ENCODE measurements around the gene TET3. TPM values are rescaled to one million over a fixed set of nuclear protein-coding genes. Genes with fewer than 3 reads are reported as not detected.

Gene TET3
- total RNA-seq, 1 donor from 2014 or later = 22.7 TPM

GRCh38 chr2:73999881-74000597 lies 15.3 kb downstream of the TET3 start:
- H3K4me1 ChIP-seq = peaks cover 0 to 21% of the 10 kb centered on the region in 2 donors

DNA sequence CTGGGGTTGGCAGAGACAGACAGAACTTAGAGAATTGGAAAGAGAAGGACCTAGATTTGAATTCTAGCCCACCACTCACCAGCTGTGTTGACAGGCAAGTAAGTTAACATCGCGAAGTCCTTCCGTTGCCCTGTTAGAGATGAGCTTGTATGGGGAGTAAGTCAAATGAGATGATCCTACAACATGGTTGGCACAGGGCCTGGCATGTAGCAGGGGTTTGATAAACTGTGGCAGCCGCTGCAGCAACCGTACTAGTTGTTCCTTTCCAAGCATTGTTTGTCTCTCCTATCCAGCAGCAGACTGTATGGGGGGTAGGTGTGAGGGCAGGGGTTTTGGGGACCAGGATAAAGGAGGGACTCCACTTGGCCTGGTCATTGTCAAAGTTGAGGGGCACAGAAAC lies 16.0 kb downstream of the TET3 start:
- intact Hi-C loops (cut with DNase I) = loop anchor here (5.0 kb wide), 1 partner anchor 122 kb away; no protein-coding TSS in a partner anchor
- H3K4me3 ChIP-seq = no peak overlapping the region
- no peak for DNase-seq (ENCODE audit: low spot score in 2 of 2)
- no peaks in the 10 kb centered on the region for H3K36me3 ChIP-seq
- H3K27me3 ChIP-seq = no peaks in the 10 kb centered on the region
- H3K27ac ChIP-seq = no peak overlapping the region
- peaks cover 0 to 21% of the 10 kb centered on the region in 2 donors for H3K4me1 ChIP-seq
- TF ChIP-seq, protein P1, sequence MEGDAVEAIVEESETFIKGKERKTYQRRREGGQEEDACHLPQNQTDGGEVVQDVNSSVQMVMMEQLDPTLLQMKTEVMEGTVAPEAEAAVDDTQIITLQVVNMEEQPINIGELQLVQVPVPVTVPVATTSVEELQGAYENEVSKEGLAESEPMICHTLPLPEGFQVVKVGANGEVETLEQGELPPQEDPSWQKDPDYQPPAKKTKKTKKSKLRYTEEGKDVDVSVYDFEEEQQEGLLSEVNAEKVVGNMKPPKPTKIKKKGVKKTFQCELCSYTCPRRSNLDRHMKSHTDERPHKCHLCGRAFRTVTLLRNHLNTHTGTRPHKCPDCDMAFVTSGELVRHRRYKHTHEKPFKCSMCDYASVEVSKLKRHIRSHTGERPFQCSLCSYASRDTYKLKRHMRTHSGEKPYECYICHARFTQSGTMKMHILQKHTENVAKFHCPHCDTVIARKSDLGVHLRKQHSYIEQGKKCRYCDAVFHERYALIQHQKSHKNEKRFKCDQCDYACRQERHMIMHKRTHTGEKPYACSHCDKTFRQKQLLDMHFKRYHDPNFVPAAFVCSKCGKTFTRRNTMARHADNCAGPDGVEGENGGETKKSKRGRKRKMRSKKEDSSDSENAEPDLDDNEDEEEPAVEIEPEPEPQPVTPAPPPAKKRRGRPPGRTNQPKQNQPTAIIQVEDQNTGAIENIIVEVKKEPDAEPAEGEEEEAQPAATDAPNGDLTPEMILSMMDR (IDR thresholded peaks at IDR 0.05) = no peak
- no peaks in the 10 kb centered on the region for H3K9me3 ChIP-seq

More at GRCh38 chr2:73999881-74000597, 15.3 kb downstream of the TET3 start:
- DNase-seq (ENCODE audit: low spot score in 2 of 2) = no peak
- intact Hi-C loops (cut with DNase I) = loop anchor here (5.0 kb wide), 1 partner anchor 122 kb away; no protein-coding TSS in a partner anchor
- no peak overlapping the region for H3K27ac ChIP-seq
- H3K27me3 ChIP-seq = no peaks in the 10 kb centered on the region
- no peak overlapping the region for H3K4me3 ChIP-seq
- TF ChIP-seq, protein P1 (IDR thresholded peaks at IDR 0.05) = no peak
- H3K9me3 ChIP-seq = no peaks in the 10 kb centered on the region
- H3K36me3 ChIP-seq = no peaks in the 10 kb centered on the region

- Histone ChIP-seq H3K4me3 (no peak overlapping the region), H3K27me3 (no peaks in the 10 kb centered on the region), H3K4me1 (peaks cover 0 to 21% of the 10 kb centered on the region in 2 donors), H3K36me3 (no peaks in the 10 kb centered on the region), H3K27ac (no peak overlapping the region), H3K9me3 (no peaks in the 10 kb centered on the region)
- TF ChIP-seq, protein P1 (IDR thresholded peaks at IDR 0.05) = no peak
- no peak for DNase-seq (ENCODE audit: low spot score in 2 of 2)
- intact Hi-C loops (cut with DNase I) = loop anchor here (5.0 kb wide), 1 partner anchor 121 kb away; no protein-coding TSS in a partner anchor
Measured at GRCh38 chr2:74001121-74001520, 16.4 kb downstream of the TET3 start.

DNA sequence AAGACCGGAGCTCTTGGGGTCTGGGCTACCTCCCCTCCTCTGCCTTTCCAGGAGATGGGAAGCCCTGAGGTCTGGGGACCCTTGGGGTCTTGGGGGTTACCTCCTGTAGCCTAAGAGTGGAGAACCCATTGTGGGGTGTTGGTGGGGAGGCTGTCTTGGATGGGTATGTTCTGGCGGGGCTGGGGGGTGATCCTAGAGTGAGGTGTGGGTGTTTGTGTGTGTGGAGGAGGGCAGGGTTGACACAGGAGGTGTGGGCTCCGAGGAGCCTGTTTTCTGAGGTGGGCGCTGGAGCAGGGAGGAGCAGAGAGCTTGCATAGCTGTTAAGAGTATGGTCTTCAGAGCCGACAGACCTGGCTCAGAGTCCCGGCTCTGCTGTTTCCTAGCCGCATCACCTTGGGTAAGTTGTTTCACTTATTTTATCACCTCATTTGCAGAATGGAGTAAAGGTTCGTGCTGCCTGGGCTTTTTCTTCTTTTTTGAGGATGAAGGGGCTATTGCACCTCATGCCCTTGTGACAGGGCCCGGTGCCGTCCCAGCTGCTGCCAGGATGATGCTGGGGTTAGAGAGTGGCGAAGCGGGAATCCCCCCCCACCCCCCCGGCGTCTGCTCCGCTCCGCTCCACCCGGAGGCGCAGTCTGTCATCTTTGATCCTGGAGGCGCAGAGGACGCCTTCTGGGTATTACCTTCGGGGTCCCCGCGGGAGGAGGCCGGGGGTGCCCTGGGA lies 17.2 kb downstream of the TET3 start:
- intact Hi-C loops (cut with DNase I) = loop anchor here (1.0 to 5.0 kb wide), 3 partner anchors 75 to 390 kb away; partner anchors contain the start of gene DGUOK
- peak overlapping the region; percentile 15 to 48 for H3K27ac ChIP-seq
- no peaks in the 10 kb centered on the region for H3K36me3 ChIP-seq
- DNase-seq (ENCODE audit: low spot score in 2 of 2) = no peak
- H3K4me3 ChIP-seq = peak overlapping the region; percentile 59 to 69
- no peaks in the 10 kb centered on the region for H3K27me3 ChIP-seq
- peaks cover 0 to 21% of the 10 kb centered on the region in 2 donors for H3K4me1 ChIP-seq
- TF ChIP-seq, protein P1 (IDR thresholded peaks at IDR 0.05) = no peak
- no peaks in the 10 kb centered on the region for H3K9me3 ChIP-seq

- H3K4me3 ChIP-seq = peak overlapping the region; percentile 59 to 69
- no peaks in the 10 kb centered on the region for H3K9me3 ChIP-seq
- no peaks in the 10 kb centered on the region for H3K36me3 ChIP-seq
- peak overlapping the region; percentile 28 to 48 for H3K27ac ChIP-seq
- peaks cover 0 to 21% of the 10 kb centered on the region in 2 donors for H3K4me1 ChIP-seq
- intact Hi-C loops (cut with DNase I) = loop anchor here (1.0 to 5.0 kb wide), 5 partner anchors 17 to 390 kb away; partner anchors contain the start of genes DGUOK and STAMBP
- peak in 1 of 2 donors; percentile 90 for DNase-seq (ENCODE audit: low spot score in 2 of 2)
- H3K27me3 ChIP-seq = no peaks in the 10 kb centered on the region
- TF ChIP-seq, protein P1 (IDR thresholded peaks at IDR 0.05) = peak in 1 of 3 experiments; percentile 30
Measured at GRCh38 chr2:74002505-74003421, 18.1 kb downstream of the TET3 start.

All from ascending aorta (tissue), 2 donors.